22Rv1 (cell line): ENCODE measurements around the gene PEAR1.

ENCODE experiments used
- ZFX ChIP-seq: fragments of 450-650 bp; IDR thresholded peaks from 2 replicates; pipeline ENCODE4 v1.6.1; 2017; ENCODE audit warnings: antibody characterized with exemption, borderline replicate concordance
- TF ChIP-seq, protein P1 (sequence below): fragments of 450-650 bp; IDR thresholded peaks from 2 replicates; pipeline ENCODE4 v1.5.1; 2017; ENCODE audit warnings: mild to moderate bottlenecking

DNA sequence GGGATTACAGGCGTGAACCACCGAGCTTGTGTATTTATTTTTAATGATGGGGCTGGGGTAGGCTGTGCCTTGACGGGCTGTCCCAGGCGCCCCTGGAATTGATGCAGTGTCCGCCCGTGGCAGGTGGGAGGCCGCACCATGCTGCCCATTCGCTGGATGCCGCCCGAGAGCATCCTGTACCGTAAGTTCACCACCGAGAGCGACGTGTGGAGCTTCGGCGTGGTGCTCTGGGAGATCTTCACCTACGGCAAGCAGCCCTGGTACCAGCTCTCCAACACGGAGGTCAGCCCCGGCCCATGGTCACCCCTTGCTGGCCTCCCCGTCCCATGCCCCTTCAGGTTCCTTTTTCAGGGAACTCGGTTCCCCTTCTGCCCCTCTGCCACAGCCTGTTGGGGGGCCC lies 13.6 kb upstream of the PEAR1 start:
- TF ChIP-seq, protein P1, sequence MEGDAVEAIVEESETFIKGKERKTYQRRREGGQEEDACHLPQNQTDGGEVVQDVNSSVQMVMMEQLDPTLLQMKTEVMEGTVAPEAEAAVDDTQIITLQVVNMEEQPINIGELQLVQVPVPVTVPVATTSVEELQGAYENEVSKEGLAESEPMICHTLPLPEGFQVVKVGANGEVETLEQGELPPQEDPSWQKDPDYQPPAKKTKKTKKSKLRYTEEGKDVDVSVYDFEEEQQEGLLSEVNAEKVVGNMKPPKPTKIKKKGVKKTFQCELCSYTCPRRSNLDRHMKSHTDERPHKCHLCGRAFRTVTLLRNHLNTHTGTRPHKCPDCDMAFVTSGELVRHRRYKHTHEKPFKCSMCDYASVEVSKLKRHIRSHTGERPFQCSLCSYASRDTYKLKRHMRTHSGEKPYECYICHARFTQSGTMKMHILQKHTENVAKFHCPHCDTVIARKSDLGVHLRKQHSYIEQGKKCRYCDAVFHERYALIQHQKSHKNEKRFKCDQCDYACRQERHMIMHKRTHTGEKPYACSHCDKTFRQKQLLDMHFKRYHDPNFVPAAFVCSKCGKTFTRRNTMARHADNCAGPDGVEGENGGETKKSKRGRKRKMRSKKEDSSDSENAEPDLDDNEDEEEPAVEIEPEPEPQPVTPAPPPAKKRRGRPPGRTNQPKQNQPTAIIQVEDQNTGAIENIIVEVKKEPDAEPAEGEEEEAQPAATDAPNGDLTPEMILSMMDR: no peak
- TF ChIP-seq ZFX: no peak
